H4 (cell line): ENCODE results near the gene SMYD2. TPM values are rescaled to one million over a fixed set of nuclear protein-coding genes. Genes with fewer than 3 reads are reported as not detected.
"Not testable (repeated sequence)": the region's sequence is repeated elsewhere in the genome, so short reads cannot be mapped to it uniquely, and the experiment has no call there.

Source experiments
- DNase-seq: peaks from one replicate; pipeline ENCODE4 v3.0.0-alpha.2; 2015; ENCODE audit warnings: low spot score
- total RNA-seq: library from RNA; depleted of rRNA; stranded (reverse); fragments of >200 nt; shearing (Covaris generic); gene quantifications from 2 replicates; pipeline ENCODE4 v1.2.3, GENCODE V29; 2014

The SMYD2 gene
- total RNA-seq, 1 experiment from 2014 or later = 73.4 TPM

DNA sequence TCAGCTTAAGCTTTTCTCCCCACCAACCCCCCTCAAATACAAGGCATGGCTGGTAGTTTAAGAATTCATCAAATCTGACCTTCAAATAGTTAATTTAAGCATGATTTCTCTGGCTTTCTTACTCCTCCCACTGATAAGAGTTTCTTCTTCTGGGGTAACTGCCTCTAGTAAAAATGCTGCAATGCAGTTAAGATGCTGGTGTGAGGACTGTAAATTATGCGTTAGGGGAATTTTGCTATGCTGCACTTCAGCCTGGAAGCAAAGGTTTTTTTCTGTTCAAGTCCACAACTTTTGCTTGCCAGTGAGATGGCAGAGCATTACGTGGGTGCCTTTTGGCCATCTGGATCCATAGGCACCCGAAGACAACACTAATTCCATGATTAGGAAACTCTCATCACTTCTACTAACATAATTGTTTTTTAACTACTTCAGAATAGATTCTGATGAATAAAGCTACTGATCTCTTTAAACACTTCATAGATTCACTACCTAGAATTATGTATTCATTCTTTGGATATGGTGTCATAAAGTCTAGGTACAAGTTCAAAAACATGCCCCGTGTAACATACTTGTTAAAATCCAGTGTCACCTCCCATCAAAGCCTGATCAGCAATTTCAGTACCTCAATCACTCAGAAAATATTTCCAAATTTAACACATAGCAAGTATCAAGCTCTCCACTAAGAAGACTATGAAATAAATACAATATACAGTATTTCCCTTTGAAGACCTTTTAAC, 8.8 kb upstream of the SMYD2 start:
- DNase-seq = no peak

DNA sequence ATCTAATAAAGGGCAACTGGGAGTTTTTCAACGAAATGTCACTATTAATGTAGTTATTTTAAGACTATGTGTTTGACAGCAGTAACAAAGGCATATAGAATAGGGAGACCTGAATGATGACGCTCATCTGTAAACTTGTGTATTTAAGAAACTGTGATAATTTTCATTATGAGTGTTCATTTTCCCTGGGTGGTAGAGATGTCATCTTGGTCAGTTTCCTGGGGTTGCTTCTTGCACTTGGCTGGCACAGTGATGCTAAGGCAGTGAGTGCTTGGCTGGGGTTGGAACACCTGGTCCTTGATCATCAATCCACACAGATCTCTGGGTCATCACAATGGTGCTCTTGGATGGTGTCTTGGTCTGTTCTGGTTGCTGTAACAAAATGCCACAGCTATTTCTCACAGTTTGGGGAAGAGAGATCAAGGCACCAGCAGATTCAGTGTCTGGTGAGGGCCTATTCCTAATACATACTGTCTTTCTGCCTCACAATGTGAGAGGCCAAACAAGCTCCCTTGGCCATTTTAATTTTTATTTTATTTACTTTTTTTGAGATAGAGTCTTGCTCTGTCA, 7.9 kb upstream of the SMYD2 start:
- no peak for DNase-seq

DNA sequence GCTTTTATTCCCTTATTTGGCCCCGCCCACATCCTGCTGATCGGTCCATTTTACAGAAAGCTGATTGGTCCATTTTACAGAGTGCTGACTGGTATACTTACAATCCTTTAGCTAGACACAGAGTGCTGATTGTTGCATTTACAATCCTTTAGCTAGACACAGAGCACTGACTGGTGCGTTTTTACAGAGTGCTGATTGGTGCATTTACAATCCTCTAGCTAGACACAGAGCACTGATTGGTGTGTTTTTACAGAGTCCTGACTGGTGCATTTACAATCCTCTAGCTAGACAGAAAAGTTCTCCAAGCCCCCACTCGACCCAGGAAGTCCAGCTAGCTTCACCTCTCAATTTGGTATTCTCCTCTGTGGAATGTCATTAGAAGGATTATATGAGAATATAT, 5.3 kb upstream of the SMYD2 start:
- DNase-seq = not testable (repeated sequence)

DNA sequence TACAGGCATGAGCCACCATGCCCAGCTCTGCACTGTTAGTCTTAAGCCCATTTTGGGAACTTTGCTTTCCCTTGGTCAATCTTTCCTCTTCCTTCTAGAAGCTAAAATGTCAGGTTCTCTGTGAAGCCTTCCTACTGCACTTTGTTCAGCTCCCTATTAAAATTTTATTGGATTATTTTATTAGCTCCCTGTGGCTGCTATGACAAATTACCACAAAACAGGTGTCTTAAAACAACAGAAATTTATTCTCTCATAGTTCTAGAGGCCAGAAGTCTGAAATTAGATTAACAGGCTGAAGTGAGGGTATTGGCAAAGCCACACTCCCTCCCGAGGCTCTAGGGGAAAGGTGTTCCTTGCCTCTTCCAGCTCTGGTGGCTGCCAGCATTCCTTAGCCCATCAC, 4.2 kb upstream of the SMYD2 start:
- DNase-seq = no peak

DNA sequence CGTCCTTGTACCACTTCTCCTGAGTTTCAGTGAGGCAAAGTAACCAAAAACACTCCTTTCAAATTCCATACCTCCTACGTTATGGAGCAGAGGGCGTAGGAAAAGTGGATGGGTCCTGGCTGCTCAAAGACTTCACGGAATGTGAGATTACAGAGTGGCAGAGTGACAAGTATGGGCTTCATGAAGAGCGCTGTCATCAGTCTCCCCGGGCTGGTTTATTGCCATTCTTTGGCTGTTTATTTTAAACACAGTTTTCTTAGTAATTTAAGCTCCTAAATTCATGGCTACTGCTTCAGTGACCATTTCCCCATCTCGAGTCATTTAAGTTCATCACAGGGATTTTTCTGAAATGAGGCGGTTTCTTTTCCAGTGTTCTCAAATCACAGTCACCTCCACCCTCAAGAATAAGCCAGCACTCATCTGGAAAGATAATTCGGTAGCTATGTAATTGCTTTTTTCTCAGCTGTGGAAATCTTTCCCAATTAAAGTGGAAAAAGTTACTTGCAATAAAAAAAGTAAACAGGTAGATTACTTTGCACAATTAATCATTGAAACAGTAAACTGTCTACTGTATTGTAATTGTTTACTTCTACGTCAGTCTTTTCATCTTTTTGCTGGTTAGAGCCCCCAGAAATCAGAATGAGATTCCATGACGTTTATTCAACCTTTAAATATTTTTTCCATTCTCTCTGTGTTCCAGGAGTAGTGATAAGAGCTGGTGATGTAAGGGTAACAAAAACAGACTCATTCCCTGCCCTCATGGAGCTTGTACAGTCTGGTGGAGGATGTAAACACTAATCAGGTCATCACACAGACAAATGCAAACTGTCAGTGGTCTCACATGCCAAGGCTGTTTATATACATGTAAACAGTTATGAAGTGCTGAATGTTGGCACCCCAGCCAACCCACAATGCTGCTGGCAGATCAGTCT, 3.0 kb upstream of the SMYD2 start:
- no peak for DNase-seq

DNA sequence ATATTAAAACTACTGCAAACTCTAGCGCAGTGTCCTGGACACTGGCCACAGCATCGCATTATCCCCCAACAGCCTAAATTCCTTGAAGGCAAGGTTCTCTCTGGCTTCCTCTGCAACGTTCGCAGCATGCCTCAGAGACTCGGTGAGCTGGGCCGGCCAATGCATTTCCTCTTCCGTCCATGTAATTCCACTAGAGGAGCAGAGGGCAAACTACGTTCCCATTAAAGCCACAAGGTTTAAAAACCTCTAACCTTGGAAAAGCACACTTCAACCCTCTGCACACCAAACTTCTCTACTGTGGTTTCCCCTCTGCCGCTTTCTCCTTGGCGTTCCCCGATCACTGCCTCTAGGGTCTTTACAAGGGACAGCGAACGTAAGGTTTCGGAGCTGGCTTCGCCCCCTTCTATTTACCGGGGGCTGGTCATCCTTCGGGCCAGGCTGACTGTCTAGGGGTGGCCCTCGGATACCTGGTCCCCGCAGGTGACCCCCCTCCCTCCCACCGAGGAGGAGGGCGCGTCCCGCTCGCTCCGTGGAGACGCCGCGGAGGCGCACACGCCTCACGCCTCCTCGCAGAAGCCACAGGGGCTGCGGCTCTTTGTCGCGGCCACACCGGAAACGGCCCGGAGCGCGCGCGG, 456 bp upstream of the SMYD2 start:
- DNase-seq = peak; percentile 15

DNA sequence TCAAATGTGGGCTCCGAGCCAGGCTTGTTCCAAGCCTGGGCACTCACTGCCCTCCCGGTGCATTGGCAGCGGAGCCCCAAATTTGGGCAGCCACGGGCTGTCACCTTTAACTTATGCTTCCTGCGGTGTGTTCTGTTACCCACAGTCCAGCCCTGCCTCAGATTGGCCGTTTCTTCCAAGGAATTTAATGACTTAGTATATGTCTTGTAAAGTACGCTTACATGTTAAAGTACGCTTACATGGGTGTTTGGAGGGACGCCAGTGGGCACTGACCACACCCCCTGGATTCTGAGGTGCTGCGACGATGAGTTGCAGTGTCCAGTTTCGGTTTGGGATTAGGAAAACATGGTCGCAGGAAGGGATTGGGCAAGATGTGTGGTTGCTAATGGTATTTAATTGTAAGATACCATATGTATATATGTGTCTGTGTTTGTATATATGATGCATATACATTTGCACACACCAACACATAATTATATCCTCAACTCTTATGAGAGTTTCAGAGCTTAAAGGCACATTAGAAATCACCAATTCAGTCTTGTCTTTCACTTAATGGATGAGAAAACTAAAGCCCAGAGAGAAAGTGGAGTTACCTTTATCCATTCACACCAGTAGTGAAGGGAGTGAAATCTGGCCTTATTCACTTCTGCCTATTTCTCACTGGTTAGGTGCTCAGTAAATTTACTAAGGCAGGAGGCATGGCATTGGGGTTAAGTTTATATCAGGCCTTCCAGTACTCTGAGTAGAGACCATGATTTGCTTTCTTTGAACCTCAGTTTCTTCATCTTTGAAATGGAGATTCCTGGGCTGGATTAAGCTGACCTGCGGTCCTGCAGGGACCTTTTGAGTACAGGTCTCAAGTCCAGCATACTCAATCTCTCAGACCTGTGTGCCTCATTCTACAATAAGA, 1.0 kb downstream of the SMYD2 start:
- DNase-seq = peak; percentile 69

DNA sequence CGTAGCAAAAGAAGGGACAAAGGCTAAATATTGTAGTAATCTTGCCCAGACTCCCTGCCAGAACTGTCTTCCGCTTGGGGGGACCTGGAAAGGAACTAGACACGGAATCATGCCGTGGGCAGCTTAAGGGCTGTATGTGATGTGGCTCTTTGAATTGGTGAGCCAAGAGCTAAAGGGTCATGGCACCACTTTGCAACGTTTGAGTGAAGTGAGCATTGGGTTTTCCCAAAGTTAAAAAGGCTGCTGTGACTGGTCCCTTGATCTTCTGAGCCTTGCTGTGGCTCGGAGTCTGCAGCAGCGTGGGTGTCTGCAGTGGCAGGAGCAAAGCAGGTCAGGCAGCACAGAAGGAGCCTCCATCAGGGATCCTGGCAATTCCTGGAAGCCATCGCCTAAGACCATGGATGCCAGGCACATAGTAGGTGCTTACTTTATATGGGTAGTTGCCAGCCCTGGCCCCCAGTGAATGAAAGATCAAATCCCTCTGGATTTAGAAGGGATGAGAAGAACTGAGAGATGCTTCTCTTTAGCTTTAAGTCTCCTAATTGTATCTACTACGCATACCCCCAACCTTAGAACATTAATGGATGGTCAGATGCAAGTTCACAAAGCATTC, 1.8 kb downstream of the SMYD2 start:
- no peak for DNase-seq

DNA sequence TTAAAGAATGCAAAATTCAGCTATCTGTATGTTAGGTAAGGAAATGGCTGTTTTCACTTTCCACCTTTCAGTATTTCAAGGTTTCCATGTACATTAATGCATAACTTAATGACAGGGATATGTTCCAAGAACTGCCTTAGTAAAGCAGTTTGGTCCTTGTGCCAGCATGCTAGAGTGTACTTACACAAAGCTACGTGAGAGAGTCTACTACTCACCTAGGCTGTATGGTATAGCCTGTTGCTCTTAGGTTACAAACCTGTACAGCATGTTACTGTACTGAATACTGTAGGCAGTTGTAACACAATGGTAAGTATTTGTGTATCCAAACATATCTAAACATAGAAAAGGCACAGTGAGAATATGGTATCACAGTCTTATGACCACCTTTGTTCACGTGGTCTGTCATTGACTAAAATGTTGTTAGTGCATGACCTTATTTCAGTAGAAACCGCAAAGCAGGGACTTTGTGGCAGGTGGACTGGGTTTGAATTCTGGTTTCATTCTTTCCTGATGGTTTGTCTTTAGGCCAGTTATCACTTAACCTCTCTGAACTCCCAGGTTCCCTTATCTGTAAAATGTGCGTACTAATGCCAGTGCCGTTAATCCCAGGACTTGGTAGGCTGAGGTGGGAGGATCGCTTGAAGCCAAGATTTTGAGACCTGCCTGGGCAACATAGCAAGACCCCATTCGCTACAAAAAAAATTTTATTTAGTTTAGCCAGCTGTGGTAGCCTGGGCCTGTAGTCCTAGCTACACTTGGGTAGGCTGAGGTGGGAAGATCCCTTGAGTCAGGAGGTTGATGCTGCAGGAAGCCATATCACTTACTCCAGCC, 4.9 kb downstream of the SMYD2 start:
- no peak for DNase-seq

DNA sequence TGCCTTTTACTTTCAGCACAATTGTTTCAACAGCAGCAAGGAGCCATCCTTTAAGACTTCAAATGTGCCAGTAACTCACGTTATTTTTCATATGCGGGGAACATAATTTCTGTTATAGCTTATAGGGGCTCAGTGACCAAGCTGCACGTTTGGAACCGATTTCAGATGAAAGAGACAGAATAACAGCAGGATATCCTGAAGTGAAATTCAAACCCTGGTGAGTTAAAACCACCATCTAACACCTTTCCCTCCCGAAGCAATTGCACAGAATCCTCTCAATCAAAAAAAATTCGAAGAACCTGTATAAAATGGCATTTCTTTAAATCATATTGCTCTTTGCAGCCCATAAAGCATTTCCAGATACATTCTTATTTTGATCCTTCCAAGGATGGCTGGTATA, 6.9 kb downstream of the SMYD2 start:
- DNase-seq = no peak

DNA sequence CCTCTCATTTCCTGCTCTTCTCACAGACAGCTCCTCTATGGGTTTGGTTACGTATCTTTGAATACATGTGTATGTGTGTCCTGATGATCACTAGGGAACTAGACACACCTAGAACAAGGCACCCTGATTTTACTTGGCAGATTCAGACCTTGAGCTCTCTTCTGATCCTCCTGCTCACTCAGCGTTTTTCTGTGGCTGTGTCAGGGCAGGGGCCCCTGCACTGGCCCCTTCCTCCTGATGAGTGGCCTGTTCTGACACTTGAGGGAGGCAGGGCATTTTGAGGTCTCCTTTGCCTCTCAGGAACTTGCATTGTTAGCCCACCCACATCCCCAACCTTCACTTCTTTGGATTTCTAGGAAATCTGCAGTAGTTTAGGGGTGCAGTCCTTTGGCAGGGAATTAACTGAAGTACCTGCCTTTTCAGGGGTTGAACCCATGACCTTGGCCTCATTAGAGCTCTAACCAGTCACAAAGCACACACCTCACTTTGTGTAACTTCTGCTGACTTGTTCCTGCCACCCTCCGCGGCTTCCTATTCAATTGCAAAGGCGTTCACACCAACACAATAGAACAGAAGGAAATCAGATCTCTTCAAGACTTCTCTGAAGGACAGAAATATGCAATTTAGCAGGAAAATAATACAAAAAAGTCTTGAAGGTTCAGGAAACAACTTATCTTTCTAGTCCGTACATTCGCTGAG, 8.8 kb downstream of the SMYD2 start:
- no peak for DNase-seq

DNA sequence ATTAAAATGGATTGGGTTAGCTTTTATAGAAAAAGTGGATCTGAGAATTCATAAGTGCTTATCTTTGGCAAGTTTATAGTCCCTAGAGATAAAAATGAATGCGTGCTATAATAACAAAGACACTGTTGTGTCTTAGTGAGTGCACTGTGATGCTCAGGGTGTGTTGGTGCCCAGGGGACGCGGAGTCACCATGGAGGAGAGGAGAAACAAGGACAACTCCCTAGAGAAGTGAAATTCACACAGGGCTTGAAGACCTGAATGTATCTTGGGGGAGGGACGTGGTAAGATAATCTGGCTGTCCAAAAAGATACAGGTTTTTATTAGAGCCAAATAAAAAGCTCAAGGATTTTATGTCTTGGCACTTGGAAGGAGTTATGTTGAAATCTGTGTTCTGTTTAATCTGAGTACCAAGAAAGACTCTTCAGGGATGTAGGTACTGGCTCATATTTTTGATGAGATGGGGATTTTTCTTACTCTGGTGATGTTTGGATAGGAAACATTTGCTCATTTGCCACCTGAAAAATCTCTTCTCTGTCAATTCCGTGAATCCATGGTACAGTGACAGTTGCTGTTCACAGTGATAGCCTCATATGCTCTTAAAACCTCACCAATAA, 9.6 kb downstream of the SMYD2 start:
- DNase-seq = no peak

DNA sequence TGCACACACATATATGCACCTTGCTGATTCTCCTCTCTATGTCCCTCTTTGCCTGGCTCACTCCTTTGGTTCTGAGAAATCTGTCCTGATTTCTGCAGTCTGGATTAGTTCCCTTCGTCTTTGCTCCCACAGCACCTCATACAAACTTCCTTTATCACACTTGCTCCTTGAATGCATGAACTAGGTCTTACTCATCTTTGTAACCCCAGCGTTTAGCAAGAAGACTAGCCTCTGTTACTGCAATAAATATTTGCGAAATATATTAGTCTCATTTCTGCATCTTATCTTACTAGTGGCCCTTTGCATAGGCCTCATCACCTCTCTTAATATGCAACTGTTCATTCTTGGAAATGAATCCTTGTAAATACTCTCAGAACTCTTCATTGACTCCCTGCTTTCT, 11.4 kb downstream of the SMYD2 start:
- no peak for DNase-seq

DNA sequence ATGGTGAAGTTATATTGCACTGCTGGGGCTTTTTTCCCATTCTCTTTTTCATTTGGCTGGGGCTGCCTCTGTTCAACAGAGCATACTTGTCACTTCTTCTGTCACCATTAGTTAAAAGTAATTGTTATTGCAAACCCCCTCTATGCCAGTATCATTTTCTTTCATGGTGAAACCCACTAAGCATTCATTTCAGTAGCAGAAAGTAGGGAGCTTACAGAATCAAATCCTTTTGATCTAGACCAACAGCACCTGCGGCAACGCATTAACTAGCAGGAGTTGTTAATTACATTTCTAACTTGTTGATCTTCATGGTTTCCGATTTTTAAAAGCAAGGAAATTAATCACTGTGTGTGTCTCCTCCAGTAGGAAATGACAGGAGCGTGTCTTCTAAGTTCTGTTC, 15.0 kb downstream of the SMYD2 start:
- no peak for DNase-seq

DNA sequence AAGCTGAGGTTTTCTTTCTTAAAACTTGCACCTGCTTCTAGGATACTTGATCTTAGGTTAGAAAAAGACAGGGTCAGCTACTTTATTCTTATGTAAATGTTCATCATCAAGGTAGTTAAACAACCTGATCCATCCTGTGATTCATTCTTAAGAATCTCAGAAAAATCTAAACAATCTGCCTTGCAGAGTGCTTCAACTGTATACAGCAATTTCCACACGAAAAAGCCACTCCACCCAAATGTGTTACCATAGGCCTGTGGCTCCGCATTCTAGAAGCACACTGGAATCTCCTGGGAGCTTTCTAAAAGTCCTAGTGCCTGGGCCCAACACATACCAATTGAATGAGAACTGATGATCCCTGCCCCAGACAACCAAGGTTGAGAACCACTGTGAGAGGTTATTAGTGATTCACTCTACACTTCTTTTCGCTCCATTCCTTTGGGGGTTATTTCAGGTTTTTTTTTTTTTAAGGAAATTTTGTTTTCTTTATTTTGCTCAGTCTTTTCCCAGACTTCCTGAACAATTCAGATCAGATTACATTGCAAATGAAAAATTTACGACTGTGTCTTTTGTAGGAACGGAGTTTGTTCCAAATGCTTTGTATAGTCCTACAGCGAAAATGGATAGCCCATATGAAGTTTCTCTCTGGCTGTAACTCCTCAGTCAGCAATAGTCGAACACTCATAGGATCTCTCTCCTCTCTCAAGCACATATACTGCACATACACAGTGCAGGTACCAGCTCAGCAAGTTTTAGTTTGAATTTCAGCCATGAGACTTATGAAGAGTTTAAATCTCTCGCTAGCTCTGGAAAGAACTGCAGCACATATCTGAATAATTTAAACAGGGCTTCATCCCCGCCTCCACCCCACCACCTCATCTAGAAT, 16.1 kb downstream of the SMYD2 start:
- DNase-seq = peak; percentile 34

DNA sequence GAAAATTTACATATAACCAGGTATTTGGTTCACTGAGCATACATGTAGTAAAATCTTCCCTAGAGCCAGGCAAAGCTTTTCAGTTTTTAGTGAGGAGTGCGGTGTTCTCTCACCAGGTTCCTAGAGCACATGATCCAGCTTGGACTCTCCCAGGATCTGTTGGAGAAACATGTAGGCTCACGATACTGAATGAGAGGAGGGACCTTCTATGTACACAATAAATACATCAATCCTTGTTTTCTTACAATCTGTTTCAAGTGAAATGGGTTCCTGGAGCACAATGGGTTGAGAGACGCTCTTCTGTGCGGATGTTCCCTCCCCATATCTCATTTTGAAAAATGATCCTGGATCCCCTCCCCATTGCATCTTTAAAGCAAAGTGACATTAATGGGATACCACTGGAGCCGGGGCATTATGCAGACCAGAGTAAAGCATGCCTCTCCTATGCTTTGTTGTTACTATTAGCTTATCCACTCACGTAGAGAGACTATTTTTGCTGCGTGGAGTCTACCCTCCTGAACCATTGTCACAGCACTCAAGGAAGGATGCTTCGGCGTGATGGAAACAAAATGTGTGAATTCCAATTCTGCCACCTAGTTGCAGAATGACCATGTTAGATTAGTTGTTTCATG, 19.3 kb downstream of the SMYD2 start:
- no peak for DNase-seq

DNA sequence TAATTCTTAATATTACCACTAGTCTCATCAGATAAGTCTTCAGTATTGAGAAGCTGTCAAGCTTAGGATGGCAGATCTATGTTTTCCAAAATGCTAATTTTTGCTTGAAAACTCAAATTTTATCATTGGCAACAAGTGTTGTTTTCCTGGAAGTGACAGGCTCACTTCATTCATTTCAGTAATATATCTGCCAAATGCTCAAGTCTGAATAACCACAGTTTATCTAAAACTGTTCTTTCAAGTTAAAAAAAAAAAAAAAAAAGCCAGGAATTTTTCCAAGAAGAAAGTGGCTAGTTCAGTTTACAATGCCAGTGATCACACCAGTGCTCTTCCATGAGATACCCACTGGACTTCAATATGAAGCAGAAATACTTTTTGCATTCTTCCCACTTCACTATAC, 20.6 kb downstream of the SMYD2 start:
- DNase-seq = no peak
